ENCODE measurements around the gene VHLL. TPM values are rescaled to one million over a fixed set of nuclear protein-coding genes. Genes with fewer than 3 reads are reported as not detected.
"Not testable (repeated sequence)": the region's sequence is repeated elsewhere in the genome, so short reads cannot be mapped to it uniquely, and the experiment has no call there.

VHLL gene
- total RNA-seq, 1 donor, result not detected

- DNase-seq (ENCODE audit: low read depth), result no peak
- peak overlapping the region; percentile 90 for H3K4me3 ChIP-seq (ENCODE audit: low read depth, low read length)
- no peak for TF ChIP-seq CTCF (IDR thresholded peaks at IDR 0.05; ENCODE audit: insufficient read depth, low read depth, low read length)
Observed at GRCh38 chr1:156337888-156338179, 38.7 kb upstream of the VHLL start.

GRCh38 chr1:156337052-156337887 is 38.2 kb upstream of the VHLL start:
- DNase-seq (ENCODE audit: low read depth), result peak; percentile 8
- no peak for TF ChIP-seq CTCF (IDR thresholded peaks at IDR 0.05; ENCODE audit: insufficient read depth, low read depth, low read length)
- H3K4me3 ChIP-seq (ENCODE audit: low read depth, low read length), result peak overlapping the region; percentile 90

- peak; percentile 15 for TF ChIP-seq CTCF (IDR thresholded peaks at IDR 0.05; ENCODE audit: insufficient read depth, low read depth, low read length)
- DNase-seq (ENCODE audit: low read depth), result no peak
- H3K4me3 ChIP-seq (ENCODE audit: low read depth, low read length), result peak overlapping the region; percentile 90
Observed at GRCh38 chr1:156336242-156336641, 37.1 kb upstream of the VHLL start.

GRCh38 chr1:156323179-156323578 is 24.1 kb upstream of the VHLL start:
- not testable (repeated sequence) for H3K4me3 ChIP-seq (ENCODE audit: low read depth, low read length); DNase-seq (ENCODE audit: low read depth)

GRCh38 chr1:156320560-156320959 is 21.5 kb upstream of the VHLL start:
- TF ChIP-seq CTCF (IDR thresholded peaks at IDR 0.05; ENCODE audit: insufficient read depth, low read depth, low read length), result no peak
- no peak for DNase-seq (ENCODE audit: low read depth)
- H3K4me3 ChIP-seq (ENCODE audit: low read depth, low read length), result no peak overlapping the region

GRCh38 chr1:156319664-156320063 is 20.6 kb upstream of the VHLL start:
- DNase-seq (ENCODE audit: low read depth), result peak; percentile 49
- H3K4me3 ChIP-seq (ENCODE audit: low read depth, low read length), result no peak overlapping the region
- TF ChIP-seq CTCF (IDR thresholded peaks at IDR 0.05; ENCODE audit: insufficient read depth, low read depth, low read length), result peak; percentile 61

GRCh38 chr1:156316909-156317308 is 17.8 kb upstream of the VHLL start:
- no peak for DNase-seq (ENCODE audit: low read depth)
- no peak overlapping the region for H3K4me3 ChIP-seq (ENCODE audit: low read depth, low read length)
- no peak for TF ChIP-seq CTCF (IDR thresholded peaks at IDR 0.05; ENCODE audit: insufficient read depth, low read depth, low read length)
